ENCODE measurements around the gene PRMT7.
"Not testable (repeated sequence)": the region's sequence is repeated elsewhere in the genome, so short reads cannot be mapped to it uniquely, and the experiment has no call there.

Gene PRMT7

GRCh38 chr16:68283801-68284598 is 26.8 kb upstream of the PRMT7 start:
- DNase-seq (ENCODE audit: low spot score): no peak

GRCh38 chr16:68284847-68285246 is 26.0 kb upstream of the PRMT7 start:
- no peak for DNase-seq (ENCODE audit: low spot score)

- no peak for DNase-seq (ENCODE audit: low spot score)
Measured at GRCh38 chr16:68285683-68286082, 25.1 kb upstream of the PRMT7 start.

- no peak for DNase-seq (ENCODE audit: low spot score)
Measured at GRCh38 chr16:68286153-68287074, 24.4 kb upstream of the PRMT7 start.

GRCh38 chr16:68287276-68288251 is 23.3 kb upstream of the PRMT7 start:
- no peak for DNase-seq (ENCODE audit: low spot score)

- DNase-seq (ENCODE audit: low spot score): no peak
Measured at GRCh38 chr16:68288252-68288650, 22.6 kb upstream of the PRMT7 start.

GRCh38 chr16:68288796-68289195 is 22.0 kb upstream of the PRMT7 start:
- not testable (repeated sequence) for DNase-seq (ENCODE audit: low spot score)

- DNase-seq (ENCODE audit: low spot score): no peak
Measured at GRCh38 chr16:68289202-68289601, 21.6 kb upstream of the PRMT7 start.

GRCh38 chr16:68289621-68290329 is 21.0 kb upstream of the PRMT7 start:
- no peak for DNase-seq (ENCODE audit: low spot score)

- no peak for DNase-seq (ENCODE audit: low spot score)
Measured at GRCh38 chr16:68290450-68290849, 20.4 kb upstream of the PRMT7 start.

- DNase-seq (ENCODE audit: low spot score): no peak
Measured at GRCh38 chr16:68291227-68291626, 19.6 kb upstream of the PRMT7 start.

- DNase-seq (ENCODE audit: low spot score): no peak
Measured at GRCh38 chr16:68292425-68292824, 18.4 kb upstream of the PRMT7 start.

GRCh38 chr16:68296291-68296690 is 14.5 kb upstream of the PRMT7 start:
- DNase-seq (ENCODE audit: low spot score): no peak

- DNase-seq (ENCODE audit: low spot score): no peak
Measured at GRCh38 chr16:68296693-68297092, 14.1 kb upstream of the PRMT7 start.

- no peak for DNase-seq (ENCODE audit: low spot score)
Measured at GRCh38 chr16:68297908-68298307, 12.9 kb upstream of the PRMT7 start.

- DNase-seq (ENCODE audit: low spot score): no peak
Measured at GRCh38 chr16:68298312-68298711, 12.5 kb upstream of the PRMT7 start.

GRCh38 chr16:68298907-68299561 is 11.8 kb upstream of the PRMT7 start:
- DNase-seq (ENCODE audit: low spot score): no peak

- no peak for DNase-seq (ENCODE audit: low spot score)
Measured at GRCh38 chr16:68299571-68300453, 11.0 kb upstream of the PRMT7 start.

GRCh38 chr16:68300734-68301459 is 9.9 kb upstream of the PRMT7 start:
- DNase-seq (ENCODE audit: low spot score): no peak
